Esophagus squamous epithelium (tissue), 4 donors: Measurements from ENCODE around the gene VSNL1.

Experiments
- CTCF ChIP-seq, 6 experiments: fragments of 450-650 bp in 4 of 6; fragments of 200-600 bp in 2 of 6; sonication (generic) in 2 of 6; IDR thresholded peaks; one replicate each; pipeline ENCODE4 v1.5.1; 2016 to 2019; ENCODE audit warnings: antibody characterized with exemption in 6 of 6, mild to moderate bottlenecking in 4 of 6, moderate library complexity in 4 of 6
- POLR2A ChIP-seq, 4 donors: fragments of 450-650 bp; IDR thresholded peaks; one replicate each; pipeline ENCODE4 v1.6.1; 2017; ENCODE audit warnings: antibody characterized with exemption in 4 of 4, mild to moderate bottlenecking in 4 of 4, moderate library complexity in 3 of 4

- no peak for TF ChIP-seq CTCF (IDR thresholded peaks at IDR 0.05)
- TF ChIP-seq POLR2A (IDR thresholded peaks at IDR 0.05) = no peak
Measured at GRCh38 chr2:17625446-17625845, 85.0 kb downstream of the VSNL1 start.
